Lower leg skin (tissue), 3 donors: ENCODE results near the gene SECTM1.

Experiments
- CTCF ChIP-seq, 3 donors: fragments of 450-650 bp; IDR thresholded peaks; one replicate each; pipeline ENCODE4 v1.5.1; 2016; ENCODE audit warnings: antibody characterized with exemption in 3 of 3, mild to moderate bottlenecking in 3 of 3, moderate library complexity in 2 of 3
- POLR2A ChIP-seq, 2 donors: fragments of 450-650 bp; IDR thresholded peaks; one replicate each; pipeline ENCODE4 v1.6.1; 2016 to 2017; ENCODE audit warnings: antibody characterized with exemption in 2 of 2, mild to moderate bottlenecking in 1 of 2, moderate library complexity in 1 of 2

- no peak for TF ChIP-seq POLR2A (IDR thresholded peaks at IDR 0.05)
- TF ChIP-seq CTCF (IDR thresholded peaks at IDR 0.05) = no peak
Measured at GRCh38 chr17:82357394-82357793, 23.8 kb upstream of the SECTM1 start.
